Endodermal cell (in vitro differentiated cells): ENCODE results near the gene KCNJ13. TPM values are rescaled to one million over a fixed set of nuclear protein-coding genes. Genes with fewer than 3 reads are reported as not detected.

Experiments
- DNase-seq: peaks from one replicate; pipeline ENCODE4 v3.0.0-alpha.2; 2017
- H3K27ac ChIP-seq: 2 replicates; pipeline ENCODE4 v1.5.1; 2013; ENCODE audit warnings: mild to moderate bottlenecking, low read depth, low read length, moderate library complexity
- H3K27me3 ChIP-seq: 2 replicates; pipeline ENCODE4 v1.6.1; 2013; ENCODE audit warnings: mild to moderate bottlenecking, low read length, moderate library complexity; ENCODE audit not compliant: insufficient read depth, control insufficient read depth, poor library complexity, severe bottlenecking
- H3K36me3 ChIP-seq: 2 replicates; pipeline ENCODE4 v1.7.0; 2013; ENCODE audit warnings: mild to moderate bottlenecking, low read length, moderate library complexity; ENCODE audit not compliant: control insufficient read depth, insufficient read depth
- H3K4me1 ChIP-seq: one replicate; pipeline ENCODE4 v1.7.0; 2013; ENCODE audit warnings: low read length; ENCODE audit not compliant: control insufficient read depth, insufficient read depth
- H3K4me3 ChIP-seq: 2 replicates; pipeline ENCODE4 v1.5.1; 2013; ENCODE audit warnings: mild to moderate bottlenecking, low read length, moderate library complexity
- H3K9ac ChIP-seq: 2 replicates; pipeline ENCODE4 v1.6.1; 2013; ENCODE audit warnings: mild to moderate bottlenecking, low read length, moderate library complexity; ENCODE audit not compliant: poor library complexity, severe bottlenecking; ENCODE audit errors: extremely low read depth
- H3K9me3 ChIP-seq: 2 replicates; pipeline ENCODE4 v1.6.1; 2013; ENCODE audit warnings: mild to moderate bottlenecking, low read length, moderate library complexity; ENCODE audit not compliant: control insufficient read depth
- H3K27ac Mint-ChIP-seq: 2 replicates; pipeline ENCODE4 v1.8.0; 2020; ENCODE audit warnings: mixed read lengths
- H3K27me3 Mint-ChIP-seq: 2 replicates; pipeline ENCODE4 v1.8.0; 2021; ENCODE audit warnings: mild to moderate bottlenecking, mixed read lengths; ENCODE audit not compliant: insufficient read depth
- H3K36me3 Mint-ChIP-seq: 2 replicates; pipeline ENCODE4 v1.8.0; 2020; ENCODE audit warnings: low read depth, mixed read lengths
- H3K4me1 Mint-ChIP-seq: 2 replicates; pipeline ENCODE4 v1.8.0; 2020; ENCODE audit warnings: mixed read lengths
- H3K4me3 Mint-ChIP-seq: 2 replicates; pipeline ENCODE4 v1.8.0; 2020; ENCODE audit warnings: mild to moderate bottlenecking, moderate library complexity, mixed read lengths
- H3K9me3 Mint-ChIP-seq: 2 replicates; pipeline ENCODE4 v1.8.0; 2020; ENCODE audit warnings: mild to moderate bottlenecking, mixed read lengths
- CTCF ChIP-seq: fragments of 200-600 bp; sonication (generic); conservative IDR thresholded peaks from 2 replicates; pipeline ENCODE4 v1.5.0; 2021; ENCODE audit warnings: antibody characterized with exemption, mild to moderate bottlenecking
- WGBS, 2 experiments: methylation state at CpG; one replicate each; pipeline versions ENCODE4 v1.1.5 to v1.1.7; 2013; ENCODE audit warnings: missing lambda C conversion rate in 2 of 2, mixed read lengths in 1 of 2; ENCODE audit not compliant: insufficient coverage in 1 of 2, insufficient read length in 1 of 2; 5-methylcytosine and 5-hydroxymethylcytosine counted together
- total RNA-seq, 2 donors: library from RNA; stranded (reverse); fragmentation: NEBNext Ultra II Directional in 1 of 2; extraction: Animal tissue kit (Norgen Biotek cat#: 25700) in 1 of 2; gene quantifications; 2 replicates in 1 of 2; 3 replicates in 1 of 2; pipeline ENCODE4 v1.2.1, GENCODE V29; 2021

The KCNJ13 gene
- total RNA-seq, 2 donors from 2014 or later: 0.15 to 1.0 TPM

GRCh38 chr2:232783278-232783677 is 6.9 kb upstream of the KCNJ13 start:
- Histone ChIP-seq H3K4me1 (peaks cover 3% of the 10 kb centered on the region), H3K9ac (no peak overlapping the region), H3K9me3 (no peaks in the 10 kb centered on the region), H3K4me3 (no peak overlapping the region), H3K36me3 (peaks cover 42% of the 10 kb centered on the region), H3K27me3 (no peaks in the 10 kb centered on the region), H3K27ac (no peak overlapping the region)
- H3K27me3 Mint-ChIP-seq: no peaks in the 10 kb centered on the region
- peaks cover 3% of the 10 kb centered on the region for H3K9me3 Mint-ChIP-seq
- H3K36me3 Mint-ChIP-seq: peaks cover 37% of the 10 kb centered on the region
- TF ChIP-seq CTCF: no peak
- DNase-seq: no peak
- H3K4me1 Mint-ChIP-seq: peaks cover 27% of the 10 kb centered on the region
- H3K4me3 Mint-ChIP-seq: no peak overlapping the region
- H3K27ac Mint-ChIP-seq: no peak overlapping the region

DNA sequence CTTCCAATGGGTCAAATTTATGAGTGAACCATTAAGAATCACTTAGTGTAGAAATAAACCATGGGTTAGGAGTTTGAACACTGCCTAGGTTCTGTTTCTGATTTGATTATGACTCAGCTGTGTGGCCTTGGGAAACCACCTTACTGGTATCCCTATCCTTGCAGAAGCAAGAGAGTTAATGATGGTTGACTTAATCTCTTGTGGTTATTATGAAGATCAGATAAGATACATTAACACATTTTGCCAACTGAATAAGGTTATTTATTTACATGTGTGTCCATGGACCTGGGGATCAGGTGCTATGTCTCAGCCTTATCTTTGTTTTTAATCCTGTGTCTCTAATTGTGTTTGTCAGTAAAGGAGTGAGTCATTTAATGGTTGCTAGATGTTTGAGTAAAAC is 5.4 kb upstream of the KCNJ13 start:
- H3K4me3 Mint-ChIP-seq: no peak overlapping the region
- H3K9ac ChIP-seq: no peak overlapping the region
- no peak overlapping the region for H3K27ac ChIP-seq
- no peak overlapping the region for H3K4me3 ChIP-seq
- H3K27me3 ChIP-seq: no peaks in the 10 kb centered on the region
- no peak for DNase-seq
- H3K9me3 Mint-ChIP-seq: peaks cover 3% of the 10 kb centered on the region
- peaks cover 31% of the 10 kb centered on the region for H3K36me3 ChIP-seq
- no peaks in the 10 kb centered on the region for H3K9me3 ChIP-seq
- peak overlapping the region; percentile 54 for H3K27ac Mint-ChIP-seq
- H3K4me1 ChIP-seq: peaks cover 3% of the 10 kb centered on the region
- H3K36me3 Mint-ChIP-seq: peaks cover 31% of the 10 kb centered on the region
- H3K27me3 Mint-ChIP-seq: no peaks in the 10 kb centered on the region
- TF ChIP-seq CTCF: no peak
- H3K4me1 Mint-ChIP-seq: peaks cover 30% of the 10 kb centered on the region

DNA sequence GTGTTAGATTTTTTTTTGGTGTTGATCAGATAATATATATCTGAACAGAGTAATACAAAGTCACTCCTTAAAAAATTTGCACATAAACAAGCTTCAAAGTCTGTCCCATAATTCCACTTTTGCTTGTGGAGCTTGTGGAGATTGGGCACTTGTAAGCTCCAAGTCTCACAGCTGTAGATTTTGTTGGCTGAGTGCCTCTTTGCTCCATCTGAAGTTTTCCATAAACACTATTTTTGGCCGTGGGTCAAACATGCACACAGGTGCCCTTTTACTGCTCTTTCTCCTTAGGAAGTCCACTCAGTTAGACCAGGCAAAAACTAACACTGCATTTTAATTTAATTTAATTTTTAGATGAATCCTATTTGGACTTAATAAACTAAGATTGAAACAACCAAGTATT is 3.6 kb upstream of the KCNJ13 start:
- DNase-seq: no peak
- H3K4me1 ChIP-seq: peaks cover 3% of the 10 kb centered on the region
- no peak overlapping the region for H3K9ac ChIP-seq
- TF ChIP-seq CTCF: no peak
- H3K27me3 ChIP-seq: no peaks in the 10 kb centered on the region
- Mint-ChIP-seq H3K27me3 (no peaks in the 10 kb centered on the region), H3K9me3 (peaks cover 3% of the 10 kb centered on the region), H3K27ac (no peak overlapping the region), H3K36me3 (peaks cover 21% of the 10 kb centered on the region), H3K4me1 (peaks cover 39% of the 10 kb centered on the region), H3K4me3 (no peak overlapping the region)
- H3K4me3 ChIP-seq: no peak overlapping the region
- H3K9me3 ChIP-seq: no peaks in the 10 kb centered on the region
- H3K27ac ChIP-seq: no peak overlapping the region
- 82 to 84% methylated on average over 1 of the region's 1 CpG for WGBS, 2 experiments
- H3K36me3 ChIP-seq: peaks cover 23% of the 10 kb centered on the region
